ENCODE measurements around the gene SPHK1.

Gene SPHK1

DNA sequence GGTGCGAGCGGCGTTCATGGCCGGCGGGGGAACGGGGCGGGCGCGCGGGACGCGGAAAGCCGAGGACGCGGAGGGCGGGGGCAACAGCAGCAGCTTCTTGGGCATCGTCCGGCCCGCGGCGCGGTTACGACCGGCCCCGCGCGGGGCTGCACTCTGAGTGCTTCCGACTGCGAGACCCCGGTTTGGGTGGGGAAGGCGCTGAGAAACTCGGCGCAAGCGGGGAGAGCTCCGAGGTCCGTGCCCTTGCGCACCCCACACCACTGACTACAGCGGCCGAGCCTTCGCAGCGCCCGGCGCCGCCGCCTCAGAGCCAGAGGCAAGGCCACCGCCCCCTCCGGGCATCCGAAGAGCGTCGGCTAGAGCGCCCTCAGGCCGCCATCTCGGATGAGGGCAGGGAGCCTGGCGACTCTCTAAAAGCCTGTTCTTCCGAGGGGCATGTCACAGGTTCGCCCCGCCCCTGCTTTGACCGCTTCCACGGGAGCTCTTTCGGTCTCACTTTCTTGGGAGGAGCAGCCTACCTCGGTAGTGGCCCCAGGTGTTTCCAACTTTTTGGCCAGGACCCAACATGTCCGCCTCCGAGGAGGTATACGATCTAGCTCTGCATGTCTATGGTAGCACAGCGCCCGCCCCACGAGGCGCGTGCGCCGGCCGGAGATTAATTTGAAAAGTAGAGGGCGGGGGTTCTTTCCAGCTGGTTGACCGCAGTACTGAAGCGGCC lies 30.7 kb upstream of the SPHK1 start, which contains the start of gene PRPSAP1:
TSS of gene PRPSAP1 (minus strand) at position 318 of the 718 bp plus-strand sequence. CDS start at position 105, 213 bp downstream.
- H3K4me3 ChIP-seq (ENCODE audit: low read depth, low read length): peak within 1 kb of the TSS; percentile 90
- POLR2A ChIA-PET: interaction anchor here (0.8 to 3.8 kb wide), 6 partner anchors 8 to 144 kb away, joined by 3 to 47 read pairs (median 4); partner anchors contain the start of gene SPHK1
- TF ChIP-seq, protein P1, sequence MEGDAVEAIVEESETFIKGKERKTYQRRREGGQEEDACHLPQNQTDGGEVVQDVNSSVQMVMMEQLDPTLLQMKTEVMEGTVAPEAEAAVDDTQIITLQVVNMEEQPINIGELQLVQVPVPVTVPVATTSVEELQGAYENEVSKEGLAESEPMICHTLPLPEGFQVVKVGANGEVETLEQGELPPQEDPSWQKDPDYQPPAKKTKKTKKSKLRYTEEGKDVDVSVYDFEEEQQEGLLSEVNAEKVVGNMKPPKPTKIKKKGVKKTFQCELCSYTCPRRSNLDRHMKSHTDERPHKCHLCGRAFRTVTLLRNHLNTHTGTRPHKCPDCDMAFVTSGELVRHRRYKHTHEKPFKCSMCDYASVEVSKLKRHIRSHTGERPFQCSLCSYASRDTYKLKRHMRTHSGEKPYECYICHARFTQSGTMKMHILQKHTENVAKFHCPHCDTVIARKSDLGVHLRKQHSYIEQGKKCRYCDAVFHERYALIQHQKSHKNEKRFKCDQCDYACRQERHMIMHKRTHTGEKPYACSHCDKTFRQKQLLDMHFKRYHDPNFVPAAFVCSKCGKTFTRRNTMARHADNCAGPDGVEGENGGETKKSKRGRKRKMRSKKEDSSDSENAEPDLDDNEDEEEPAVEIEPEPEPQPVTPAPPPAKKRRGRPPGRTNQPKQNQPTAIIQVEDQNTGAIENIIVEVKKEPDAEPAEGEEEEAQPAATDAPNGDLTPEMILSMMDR (IDR thresholded peaks at IDR 0.05; ENCODE audit: insufficient read depth, low read length, missing control alignments): peak; percentile 64
- CTCF ChIA-PET: interaction anchor here (0.7 to 4.2 kb wide), 15 partner anchors 9 to 127 kb away, joined by 3 to 74 read pairs (median 4); partner anchors contain the start of genes QRICH2 and SPHK1
- DNase-seq (ENCODE audit: low read depth, low spot score): no peak

DNA sequence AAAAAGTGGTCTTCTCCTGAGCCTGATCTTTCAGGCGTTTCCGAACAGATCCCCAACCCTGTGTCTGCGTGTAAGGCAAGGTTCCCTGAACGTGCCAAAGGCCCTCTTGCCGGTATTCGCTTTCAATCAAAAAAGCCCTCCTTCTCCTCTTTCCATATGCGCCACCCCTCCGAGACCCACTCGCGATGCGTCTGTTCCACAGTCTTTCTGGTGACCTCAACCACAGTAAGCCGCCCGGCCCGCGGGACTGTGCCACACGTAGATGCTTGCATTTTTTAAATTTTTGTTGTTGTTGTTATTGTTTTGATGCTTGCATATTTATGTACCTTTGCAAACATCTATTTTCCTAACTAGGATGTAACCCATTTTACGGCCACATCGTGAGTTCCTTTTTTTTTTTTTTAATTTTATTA lies 30.1 kb upstream of the SPHK1 start:
- POLR2A ChIA-PET: interaction anchor here (0.6 to 3.8 kb wide), 5 partner anchors 9 to 143 kb away, joined by 3 to 47 read pairs (median 4); partner anchors contain the start of gene SPHK1
- TF ChIP-seq, protein P1 (IDR thresholded peaks at IDR 0.05; ENCODE audit: insufficient read depth, low read length, missing control alignments): no peak
- CTCF ChIA-PET: interaction anchor here (0.7 to 4.2 kb wide), 14 partner anchors 10 to 54 kb away, joined by 3 to 74 read pairs (median 4); partner anchors contain the start of genes QRICH2 and SPHK1
- no peak for DNase-seq (ENCODE audit: low read depth, low spot score)
- peak overlapping the region; percentile 90 for H3K4me3 ChIP-seq (ENCODE audit: low read depth, low read length)

DNA sequence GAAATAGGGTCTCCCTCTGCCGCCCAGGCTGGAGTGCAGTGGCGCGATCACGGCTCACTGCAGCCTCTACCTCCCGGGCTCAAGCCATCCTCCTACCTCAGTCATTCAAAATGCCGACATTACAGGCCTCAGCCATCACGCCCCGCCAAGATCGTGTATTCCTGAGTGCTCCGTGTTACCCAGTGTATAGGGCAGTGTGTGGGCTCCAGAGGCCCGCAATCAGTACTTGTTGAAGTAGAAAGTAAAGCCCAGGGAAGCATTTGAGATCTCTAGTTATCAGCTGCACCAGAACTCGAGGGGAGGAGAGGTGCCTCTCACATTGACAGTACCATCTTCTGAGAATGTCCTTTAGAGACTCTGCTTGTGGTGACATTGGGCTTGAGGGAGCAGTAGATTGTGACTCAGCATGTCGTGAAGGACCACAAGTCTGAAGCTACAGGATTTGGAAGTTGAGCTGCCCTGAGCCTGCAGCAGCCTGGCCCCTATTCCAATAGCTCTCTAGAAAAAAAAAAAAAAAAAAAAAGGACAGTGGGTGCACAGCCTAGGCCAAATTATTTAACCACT lies 29.6 kb upstream of the SPHK1 start:
- DNase-seq (ENCODE audit: low read depth, low spot score): no peak
- POLR2A ChIA-PET: interaction anchor here (0.6 to 2.9 kb wide), 3 partner anchors 16 to 143 kb away, joined by 3 to 15 read pairs (median 3); no protein-coding TSS in a partner anchor
- 0 out of 2 replicates have a peak overlapping the region, but pooled peaks have one; percentile 6 for H3K4me3 ChIP-seq (ENCODE audit: low read depth, low read length)
- CTCF ChIA-PET: interaction anchor here (1.2 to 8.2 kb wide), 9 partner anchors 8 to 55 kb away, joined by 3 to 74 read pairs (median 16); partner anchors contain the start of gene SPHK1
- TF ChIP-seq, protein P1 (IDR thresholded peaks at IDR 0.05; ENCODE audit: insufficient read depth, low read length, missing control alignments): no peak

DNA sequence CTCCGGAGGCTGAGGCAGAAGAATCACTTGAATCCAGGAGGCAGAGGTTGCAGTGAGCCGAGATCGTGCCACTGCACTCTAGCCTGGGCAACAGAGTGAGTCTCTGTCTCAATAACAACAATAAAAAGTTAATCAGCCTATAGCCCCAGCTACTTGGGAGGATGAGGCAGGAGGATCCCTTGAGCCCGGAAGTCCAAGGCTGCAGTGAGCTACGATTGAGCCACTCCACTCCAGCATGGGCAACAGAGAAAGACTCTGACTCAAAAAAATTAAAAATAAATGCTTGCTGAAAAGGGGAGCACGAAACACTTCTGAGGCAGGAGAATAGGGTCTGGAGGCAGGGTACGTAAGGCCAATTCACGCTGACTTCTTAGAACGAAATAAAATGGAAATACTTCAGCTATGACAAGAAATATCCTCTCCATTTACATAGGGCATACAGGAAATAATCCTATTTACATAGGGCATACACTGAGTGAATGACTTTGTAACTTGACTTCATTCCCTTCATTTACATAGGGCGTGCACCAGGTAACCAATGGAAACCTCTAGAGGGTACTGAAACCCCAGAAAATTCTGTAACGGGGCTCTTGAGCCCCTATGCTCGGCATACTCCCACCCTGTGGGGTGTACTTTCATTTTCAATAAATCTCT lies 27.5 kb upstream of the SPHK1 start:
- no peak overlapping the region for H3K4me3 ChIP-seq (ENCODE audit: low read depth, low read length)
- DNase-seq (ENCODE audit: low read depth, low spot score): no peak
- TF ChIP-seq, protein P1 (IDR thresholded peaks at IDR 0.05; ENCODE audit: insufficient read depth, low read length, missing control alignments): no peak
- CTCF ChIA-PET: interaction anchor here (1.8 to 8.2 kb wide), 3 partner anchors 13 to 41 kb away, joined by 5 to 67 read pairs (median 7); no protein-coding TSS in a partner anchor
- POLR2A ChIA-PET: interaction anchor here (0.5 to 0.6 kb wide), 2 partner anchors 13 to 15 kb away, joined by 3 read pairs; no protein-coding TSS in a partner anchor

DNA sequence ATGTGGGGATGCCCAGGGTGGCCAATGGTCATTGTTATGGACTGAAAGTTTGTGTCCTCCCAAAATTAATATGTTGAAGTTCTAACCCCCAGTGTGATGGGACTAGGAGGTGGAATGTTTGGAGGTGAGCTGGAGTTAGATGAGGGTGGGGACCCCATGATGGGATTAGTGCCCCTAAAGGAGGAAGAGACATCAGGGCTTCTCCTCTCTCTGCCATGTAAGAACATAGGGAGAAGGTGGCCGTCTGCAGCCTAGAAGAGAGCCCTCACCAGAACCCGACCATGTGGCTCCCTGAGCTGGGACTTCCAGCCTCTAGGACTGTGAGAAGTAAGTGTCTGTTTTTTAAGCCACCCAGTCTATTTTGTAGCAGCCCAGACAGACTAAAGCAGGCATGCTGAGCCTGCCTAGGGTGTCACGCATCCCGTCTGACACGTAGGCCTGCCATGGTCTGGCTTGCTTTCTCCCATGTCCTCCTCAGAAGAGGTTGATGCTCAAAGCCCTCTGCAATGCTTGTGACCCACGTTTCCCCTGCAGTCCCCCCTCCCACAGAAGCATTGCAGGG lies 26.7 kb upstream of the SPHK1 start:
- no peak overlapping the region for H3K4me3 ChIP-seq (ENCODE audit: low read depth, low read length)
- ChIA-PET CTCF (interaction anchor here (1.8 to 8.2 kb wide), 3 partner anchors 13 to 40 kb away, joined by 5 to 67 read pairs (median 7); no protein-coding TSS in a partner anchor), POLR2A (interaction anchor here (0.5 to 0.7 kb wide), 3 partner anchors 13 to 27 kb away, joined by 3 read pairs; partner anchors contain the start of gene SPHK1)
- TF ChIP-seq, protein P1 (IDR thresholded peaks at IDR 0.05; ENCODE audit: insufficient read depth, low read length, missing control alignments): no peak
- no peak for DNase-seq (ENCODE audit: low read depth, low spot score)

Data from AG04449 (cell line).